Memory B cell (primary cell): ENCODE data around the gene NFKBIZ.

Experiments
- ATAC-seq: fragments of 150-1000 bp; cut with Tn5 transposase; 2 replicates; pipeline ENCODE4 v1.10.0; 2021; ENCODE audit warnings: low read depth, mild to moderate bottlenecking, moderate library complexity
- DNase-seq, 2 donors: peaks; one replicate each; pipeline ENCODE4 v3.0.0; 2022; ENCODE audit warnings: low spot score in 2 of 2
- H3K27ac Mint-ChIP-seq: one replicate; pipeline ENCODE4 v1.8.0; 2022; ENCODE audit warnings: mild to moderate bottlenecking, moderate library complexity, mixed read lengths
- H3K27me3 Mint-ChIP-seq: one replicate; pipeline ENCODE4 v1.8.0; 2022; ENCODE audit warnings: mixed read lengths
- H3K36me3 Mint-ChIP-seq: one replicate; pipeline ENCODE4 v1.8.0; 2022; ENCODE audit warnings: mild to moderate bottlenecking, mixed read lengths
- H3K4me1 Mint-ChIP-seq: one replicate; pipeline ENCODE4 v1.8.0; 2022; ENCODE audit warnings: mixed read lengths
- H3K4me3 Mint-ChIP-seq: one replicate; pipeline ENCODE4 v1.8.0; 2022; ENCODE audit warnings: mild to moderate bottlenecking, moderate library complexity, mixed read lengths
- H3K9me3 Mint-ChIP-seq: one replicate; pipeline ENCODE4 v1.8.0; 2022; ENCODE audit warnings: mixed read lengths

Gene NFKBIZ

GRCh38 chr3:101816215-101817149 is 32.8 kb upstream of the NFKBIZ start:
- Mint-ChIP-seq H3K4me3 (no peak overlapping the region), H3K4me1 (peaks cover 31% of the 10 kb centered on the region), H3K27ac (peak overlapping the region; percentile 83), H3K27me3 (no peaks in the 10 kb centered on the region), H3K36me3 (peaks cover 11% of the 10 kb centered on the region), H3K9me3 (no peaks in the 10 kb centered on the region)
- ATAC-seq: no peak
- no peak for DNase-seq

GRCh38 chr3:101817992-101818391 is 31.3 kb upstream of the NFKBIZ start:
- peaks cover 18% of the 10 kb centered on the region for H3K36me3 Mint-ChIP-seq

GRCh38 chr3:101819649-101820206 is 29.6 kb upstream of the NFKBIZ start:
- Mint-ChIP-seq H3K4me1 (peaks cover 30% of the 10 kb centered on the region), H3K27ac (peak overlapping the region; percentile 78), H3K9me3 (no peaks in the 10 kb centered on the region), H3K4me3 (peak overlapping the region; percentile 14), H3K36me3 (peaks cover 18% of the 10 kb centered on the region), H3K27me3 (no peaks in the 10 kb centered on the region)
- ATAC-seq (peak; percentile 73), DNase-seq (no peak)

More at GRCh38 chr3:101817992-101818391, 31.3 kb upstream of the NFKBIZ start:
- no peaks in the 10 kb centered on the region for H3K9me3 Mint-ChIP-seq
- H3K27me3 Mint-ChIP-seq: no peaks in the 10 kb centered on the region
- peak overlapping the region; percentile 68 for H3K4me3 Mint-ChIP-seq
- peaks cover 31% of the 10 kb centered on the region for H3K4me1 Mint-ChIP-seq
- H3K27ac Mint-ChIP-seq: peak overlapping the region; percentile 83
- DNase-seq: peak in 1 of 2 donors; percentile 22
- peak; percentile 68 for ATAC-seq

- Mint-ChIP-seq H3K4me1 (peaks cover 23% of the 10 kb centered on the region), H3K27me3 (no peaks in the 10 kb centered on the region), H3K4me3 (no peak overlapping the region), H3K27ac (peak overlapping the region; percentile 50), H3K36me3 (peaks cover 19% of the 10 kb centered on the region), H3K9me3 (no peaks in the 10 kb centered on the region)
- no peak for ATAC-seq
- DNase-seq: no peak
Measured at GRCh38 chr3:101821503-101821902, 27.8 kb upstream of the NFKBIZ start.

GRCh38 chr3:101823525-101823924 is 25.8 kb upstream of the NFKBIZ start:
- Mint-ChIP-seq H3K4me1 (peaks cover 23% of the 10 kb centered on the region), H3K9me3 (no peaks in the 10 kb centered on the region), H3K36me3 (peaks cover 14% of the 10 kb centered on the region), H3K4me3 (no peak overlapping the region), H3K27me3 (no peaks in the 10 kb centered on the region), H3K27ac (peak overlapping the region; percentile 16)
- DNase-seq (no peak), ATAC-seq (no peak)

- Mint-ChIP-seq H3K9me3 (no peaks in the 10 kb centered on the region), H3K36me3 (peaks cover 13% of the 10 kb centered on the region), H3K4me1 (peaks cover 27% of the 10 kb centered on the region), H3K4me3 (no peak overlapping the region), H3K27me3 (no peaks in the 10 kb centered on the region), H3K27ac (peak overlapping the region; percentile 11)
- DNase-seq: no peak
- ATAC-seq: no peak
Measured at GRCh38 chr3:101824702-101825101, 24.6 kb upstream of the NFKBIZ start.

- Mint-ChIP-seq H3K4me3 (peak overlapping the region; percentile 82), H3K9me3 (no peaks in the 10 kb centered on the region), H3K27me3 (no peaks in the 10 kb centered on the region), H3K36me3 (peaks cover 12% of the 10 kb centered on the region), H3K27ac (peak overlapping the region; percentile 96), H3K4me1 (peaks cover 33% of the 10 kb centered on the region)
- no peak for DNase-seq
- no peak for ATAC-seq
Measured at GRCh38 chr3:101825904-101826445, 23.3 kb upstream of the NFKBIZ start.

GRCh38 chr3:101827211-101828174 is 21.8 kb upstream of the NFKBIZ start:
- Mint-ChIP-seq H3K4me1 (peaks cover 45% of the 10 kb centered on the region), H3K4me3 (peak overlapping the region; percentile 87), H3K9me3 (no peaks in the 10 kb centered on the region), H3K27ac (peak overlapping the region; percentile 96), H3K36me3 (peaks cover 5% of the 10 kb centered on the region), H3K27me3 (no peaks in the 10 kb centered on the region)
- peak; percentile 75 to 83 for DNase-seq
- peak; percentile 78 for ATAC-seq

GRCh38 chr3:101828276-101828675 is 21.0 kb upstream of the NFKBIZ start:
- ATAC-seq (no peak), DNase-seq (no peak)
- Mint-ChIP-seq H3K36me3 (peaks cover 5% of the 10 kb centered on the region), H3K9me3 (no peaks in the 10 kb centered on the region), H3K27ac (peak overlapping the region; percentile 96), H3K4me3 (peak overlapping the region; percentile 87), H3K27me3 (no peaks in the 10 kb centered on the region), H3K4me1 (peaks cover 53% of the 10 kb centered on the region)

GRCh38 chr3:101828691-101829436 is 20.4 kb upstream of the NFKBIZ start:
- DNase-seq: peak in 1 of 2 donors; percentile 18
- H3K4me1 Mint-ChIP-seq: peaks cover 57% of the 10 kb centered on the region
- H3K27me3 Mint-ChIP-seq: no peaks in the 10 kb centered on the region
- H3K4me3 Mint-ChIP-seq: peak overlapping the region; percentile 87
- ATAC-seq: peak; percentile 43
- peaks cover 5% of the 10 kb centered on the region for H3K36me3 Mint-ChIP-seq
- no peaks in the 10 kb centered on the region for H3K9me3 Mint-ChIP-seq
- peak overlapping the region; percentile 96 for H3K27ac Mint-ChIP-seq

GRCh38 chr3:101829437-101829830 is 19.9 kb upstream of the NFKBIZ start:
- Mint-ChIP-seq H3K27ac (peak overlapping the region; percentile 96), H3K27me3 (no peaks in the 10 kb centered on the region), H3K9me3 (no peaks in the 10 kb centered on the region), H3K4me3 (peak overlapping the region; percentile 87), H3K36me3 (peaks cover 5% of the 10 kb centered on the region), H3K4me1 (peaks cover 62% of the 10 kb centered on the region)
- no peak for ATAC-seq
- no peak for DNase-seq

- peak overlapping the region; percentile 87 for H3K4me3 Mint-ChIP-seq
- no peak for DNase-seq
- H3K27ac Mint-ChIP-seq: peak overlapping the region; percentile 96
- peaks cover 5% of the 10 kb centered on the region for H3K36me3 Mint-ChIP-seq
- no peaks in the 10 kb centered on the region for H3K9me3 Mint-ChIP-seq
- ATAC-seq: peak; percentile 19
- peaks cover 66% of the 10 kb centered on the region for H3K4me1 Mint-ChIP-seq
- H3K27me3 Mint-ChIP-seq: no peaks in the 10 kb centered on the region
Measured at GRCh38 chr3:101829874-101830273, 19.4 kb upstream of the NFKBIZ start.
